CD4-positive, alpha-beta T cell treated with Interleukin-4 for 4 hours (primary cell): ENCODE results near the gene SLC1A2.

Experiments used
- DNase-seq: peaks from one replicate; pipeline ENCODE4 v3.0.0-alpha.2; 2020

SLC1A2 gene

GRCh38 chr11:35419184-35419829 is at the start of gene SLC1A2:
Gene SLC1A2 (minus strand): TSS chr11:35419558. CDS start chr11:35418966, 592 bp downstream.
- no peak for DNase-seq

GRCh38 chr11:35466058-35466457 is 46.7 kb upstream of the SLC1A2 start:
- DNase-seq: no peak

DNA sequence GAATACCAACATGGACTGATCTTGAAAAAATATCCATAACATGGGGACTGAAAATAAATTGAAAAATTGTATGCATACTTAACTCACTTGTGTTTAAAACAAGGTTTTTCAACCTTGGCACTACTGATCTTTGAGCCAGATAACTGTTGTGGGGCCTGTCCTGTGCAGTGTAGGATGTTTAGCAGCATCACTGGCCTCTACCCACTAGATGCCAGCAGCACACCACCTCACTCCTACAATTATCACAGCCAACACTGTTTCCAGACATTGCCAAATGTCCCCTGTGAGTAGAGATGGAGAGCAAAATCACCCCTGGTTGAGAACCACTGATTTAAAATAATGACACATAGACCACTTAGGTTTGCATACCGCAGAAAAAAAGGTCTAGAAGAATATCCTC is 45.0 kb upstream of the SLC1A2 start:
- DNase-seq: no peak

DNA sequence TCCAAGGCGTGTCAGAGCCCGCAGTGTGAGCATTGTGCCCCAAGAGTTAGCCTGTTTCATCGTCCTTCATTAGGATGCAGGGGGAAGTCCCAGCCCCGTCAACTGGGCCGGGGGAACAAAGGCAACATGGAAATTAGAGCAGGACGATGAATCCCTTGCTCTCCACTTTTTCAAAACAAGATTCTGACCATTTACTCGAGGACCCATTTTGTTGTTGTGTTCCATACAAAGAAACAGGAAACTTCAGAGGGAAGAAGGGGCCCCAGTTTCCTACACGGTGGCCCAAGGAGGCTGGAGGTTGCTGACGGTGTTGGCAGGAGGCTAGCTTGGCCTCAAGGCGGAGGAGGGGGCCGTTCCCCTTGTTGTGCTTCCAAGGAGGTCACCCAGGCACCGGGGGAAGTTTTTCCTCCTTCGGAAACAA is 44.0 kb upstream of the SLC1A2 start:
- no peak for DNase-seq

- no peak for DNase-seq
Measured at GRCh38 chr11:35461917-35462538, 42.7 kb upstream of the SLC1A2 start.

DNA sequence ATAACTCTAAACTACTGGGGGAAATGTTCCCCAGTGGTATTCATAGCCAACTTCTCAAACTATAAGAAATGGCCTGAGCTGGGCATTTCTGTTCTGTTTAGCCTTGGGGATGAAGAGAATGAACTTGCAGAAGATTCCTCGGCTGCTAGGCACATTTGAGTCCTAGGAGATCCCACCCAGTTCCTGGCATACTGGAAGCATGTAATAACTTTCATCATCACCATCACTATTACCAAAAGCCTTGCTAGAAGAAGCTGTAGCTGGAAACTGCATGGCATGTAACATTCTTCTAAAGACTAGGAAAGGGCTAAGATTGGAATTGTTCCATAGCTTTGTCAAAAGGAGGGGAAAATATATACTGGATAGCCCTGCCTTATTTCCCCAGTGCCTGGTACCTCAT is 40.1 kb upstream of the SLC1A2 start:
- DNase-seq: no peak

DNA sequence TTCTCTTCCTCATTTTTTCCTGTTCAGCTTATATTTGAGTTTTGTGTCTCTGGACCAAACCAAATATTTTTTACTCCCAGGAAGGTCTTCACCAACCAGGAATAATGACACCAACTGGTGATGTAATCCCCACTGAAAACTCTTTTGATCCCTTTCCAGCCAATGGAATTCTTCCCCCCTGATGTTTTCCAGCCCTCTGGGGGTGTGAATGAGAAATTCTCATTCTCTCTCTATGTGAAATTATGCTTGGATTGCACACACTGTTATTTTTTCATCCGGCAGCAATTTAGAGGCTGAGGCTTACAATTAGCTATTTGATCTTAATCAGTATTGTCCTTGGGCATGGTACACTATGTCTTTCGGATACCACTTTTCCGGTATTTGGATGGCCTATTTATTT is 39.5 kb upstream of the SLC1A2 start:
- no peak for DNase-seq

DNA sequence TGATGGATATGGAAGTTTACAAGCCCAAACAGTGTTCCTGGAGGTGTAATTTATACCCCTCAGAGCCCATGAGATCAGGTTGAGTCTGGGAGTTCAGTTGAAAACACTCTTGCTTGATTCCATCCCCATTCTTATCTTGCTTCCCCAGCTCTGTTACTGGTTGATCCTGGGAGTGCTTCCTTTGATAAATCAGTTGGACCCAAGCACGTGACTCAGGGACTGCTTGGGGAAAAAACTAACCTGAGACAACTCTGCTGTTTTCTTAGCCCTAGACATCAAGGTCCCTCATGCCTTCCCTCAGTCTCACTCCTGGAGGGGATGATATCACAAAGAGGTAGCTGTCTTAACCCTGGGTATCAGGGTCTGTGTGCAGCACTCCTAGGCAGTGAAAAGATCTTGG is 35.0 kb upstream of the SLC1A2 start:
- no peak for DNase-seq

DNA sequence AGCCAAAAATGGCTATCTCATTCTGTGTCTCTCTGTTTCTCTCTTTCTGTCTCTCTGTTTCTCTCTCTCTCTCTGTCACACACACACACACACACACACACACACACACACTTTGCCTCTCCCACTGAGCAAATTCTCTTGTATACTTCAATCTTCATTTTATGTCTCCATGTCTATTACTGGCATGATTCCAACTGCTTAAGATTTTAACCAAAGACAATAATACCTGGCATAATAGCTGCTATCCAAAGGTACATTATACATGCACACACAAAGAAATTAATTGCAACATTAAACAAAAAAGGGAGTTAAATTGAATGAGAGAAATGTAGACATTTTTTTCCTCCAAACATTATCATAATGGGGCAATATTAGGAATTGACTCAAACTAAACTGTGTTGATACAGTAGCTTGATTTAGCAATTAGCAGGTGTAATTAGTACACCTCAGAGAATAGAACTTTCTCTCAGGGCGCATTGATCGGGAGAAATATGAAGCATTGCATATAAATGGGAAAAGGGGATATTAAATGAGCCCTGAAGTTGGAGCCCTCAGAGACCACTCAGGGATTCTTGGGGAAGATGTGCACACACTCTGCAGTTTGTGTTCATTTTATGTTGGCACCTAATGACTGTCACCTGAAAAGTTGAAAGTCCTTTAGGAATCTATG is 17.4 kb upstream of the SLC1A2 start:
- no peak for DNase-seq

GRCh38 chr11:35433588-35433987 is 14.2 kb upstream of the SLC1A2 start:
- DNase-seq: no peak

DNA sequence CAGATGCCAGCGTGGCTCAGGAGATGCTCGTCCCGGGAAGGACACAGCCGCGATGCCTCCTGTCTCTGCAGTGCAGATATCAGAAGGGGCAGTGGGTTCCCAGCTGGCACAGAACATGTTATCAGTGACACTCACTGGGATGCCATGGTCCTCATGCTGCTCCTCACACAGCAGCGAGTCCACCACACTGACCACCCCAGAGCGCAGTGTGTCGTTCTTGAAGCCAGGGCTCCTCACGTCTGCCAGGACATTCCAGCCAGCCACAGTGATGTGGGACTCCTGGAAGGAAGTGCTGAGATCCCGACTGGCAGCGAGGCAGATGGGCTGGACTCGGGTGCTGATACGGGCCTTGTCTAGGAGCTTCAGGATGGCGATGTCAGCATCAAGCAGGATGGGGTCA is 13.1 kb upstream of the SLC1A2 start:
- no peak for DNase-seq

DNA sequence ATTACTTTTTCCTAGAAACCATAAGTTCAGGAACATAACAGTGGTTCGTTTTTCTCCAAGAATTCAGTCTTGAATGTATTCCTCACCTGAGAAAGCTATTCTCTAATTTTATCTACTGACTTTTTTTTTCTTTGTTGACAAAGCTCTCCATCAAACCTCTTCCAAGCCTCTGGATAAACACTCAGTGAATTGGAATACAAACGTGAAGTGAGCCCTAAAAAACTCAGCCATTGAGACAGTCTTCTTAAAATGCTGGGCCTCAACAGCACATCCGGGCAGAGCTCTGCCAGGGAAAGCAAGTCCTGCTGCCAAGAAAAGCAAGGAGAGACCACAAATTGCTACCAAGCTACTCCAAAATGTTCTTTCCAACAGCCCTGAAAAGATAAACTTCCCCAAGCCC is 7.7 kb upstream of the SLC1A2 start:
- no peak for DNase-seq

GRCh38 chr11:35426351-35426750 is 7.0 kb upstream of the SLC1A2 start:
- DNase-seq: no peak

DNA sequence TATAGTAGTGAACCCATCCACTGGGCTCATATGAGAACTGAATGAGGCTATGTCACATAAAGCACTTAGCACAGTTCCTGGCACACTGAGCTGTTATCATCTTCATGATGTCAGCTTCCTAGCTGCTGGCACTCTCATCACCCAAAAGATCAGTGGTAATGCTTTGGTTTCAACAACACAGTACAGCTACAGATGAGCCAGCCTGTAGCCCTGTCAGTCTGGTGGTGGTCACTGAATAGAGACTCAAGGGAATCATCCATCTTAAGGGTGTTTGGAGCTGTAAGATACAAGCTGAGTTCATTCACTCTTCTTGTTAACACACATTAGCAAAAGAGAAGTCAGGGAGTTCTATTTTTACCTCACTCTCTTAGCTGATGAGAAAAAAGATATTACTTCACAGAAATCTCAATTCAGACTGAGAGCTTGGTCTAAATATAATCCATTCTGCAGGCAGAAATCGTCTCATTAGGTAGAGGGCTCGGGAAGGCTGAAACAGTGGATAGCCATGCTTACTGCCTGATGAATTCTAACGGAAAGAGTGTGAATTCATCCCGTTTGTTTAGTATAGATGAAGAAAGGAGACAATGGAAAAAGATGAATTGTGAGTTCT is 6.3 kb upstream of the SLC1A2 start:
- DNase-seq: no peak

GRCh38 chr11:35424157-35424940 is 5.0 kb upstream of the SLC1A2 start:
- no peak for DNase-seq

DNA sequence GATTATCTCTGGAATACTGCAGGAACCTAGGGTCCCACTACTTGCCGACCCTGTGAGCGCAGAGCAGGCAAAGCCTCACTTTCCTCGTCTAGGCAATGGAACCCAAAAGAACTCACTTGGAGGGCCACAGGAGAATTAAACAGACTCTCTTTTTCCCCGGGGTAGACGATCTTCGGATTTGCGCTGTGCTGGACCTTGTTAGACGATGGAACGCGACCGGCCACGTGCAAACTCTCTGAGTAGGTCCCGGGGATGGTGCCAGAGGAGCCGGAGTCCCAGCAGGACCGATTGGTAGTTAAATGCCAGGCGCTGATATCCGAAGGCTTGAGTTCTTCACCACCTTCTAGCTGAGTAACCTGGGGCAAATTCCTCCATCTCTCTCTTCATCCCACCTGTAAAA is 1.0 kb upstream of the SLC1A2 start:
- no peak for DNase-seq

GRCh38 chr11:35419830-35420333 is 524 bp upstream of the SLC1A2 start:
- no peak for DNase-seq

DNA sequence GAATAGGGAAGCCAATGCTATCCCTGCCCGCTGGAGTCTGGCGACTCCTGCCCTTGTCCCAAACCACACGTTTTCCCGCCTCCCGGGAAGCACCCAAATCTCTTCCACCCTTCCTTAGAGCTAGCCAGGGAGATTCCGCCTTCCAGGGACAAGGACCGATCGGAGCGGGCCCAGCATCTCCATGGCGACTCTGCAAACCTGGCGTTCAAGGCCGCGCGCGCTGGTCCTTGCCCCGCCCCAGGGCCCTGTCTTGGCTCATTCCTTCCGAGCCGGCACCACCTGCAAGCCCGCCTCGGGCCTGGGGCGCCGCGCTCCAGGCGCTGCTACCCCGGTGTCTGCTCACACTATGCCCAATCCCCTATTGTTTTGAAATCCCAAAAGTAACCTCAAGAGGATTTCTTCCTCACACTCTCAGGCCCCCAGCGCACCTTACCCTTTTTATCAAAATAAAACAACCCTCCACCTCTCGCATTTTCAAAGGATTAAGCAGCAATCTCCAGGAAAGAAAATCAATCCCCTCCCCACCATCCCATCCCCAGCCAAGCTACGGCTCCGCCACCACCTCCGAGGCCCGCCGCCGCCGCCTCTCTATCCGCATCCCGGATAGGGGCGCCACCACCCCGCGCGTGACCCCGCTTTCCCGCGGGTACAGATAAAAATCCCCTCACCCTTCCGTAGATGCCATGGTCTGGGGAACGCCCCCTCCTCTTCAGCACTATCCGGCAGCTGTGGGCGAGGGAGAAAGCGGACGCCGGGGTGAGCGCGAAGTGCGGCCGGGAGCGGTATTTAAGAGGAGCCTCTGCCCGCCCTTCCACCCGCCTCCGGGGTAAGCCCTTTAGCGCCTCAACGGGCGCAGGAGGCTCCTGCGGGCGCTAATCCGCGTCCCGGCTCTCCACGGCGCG is 825 bp downstream of the SLC1A2 start:
- no peak for DNase-seq

- DNase-seq: no peak
Measured at GRCh38 chr11:35415487-35415886, 3.9 kb downstream of the SLC1A2 start.

DNA sequence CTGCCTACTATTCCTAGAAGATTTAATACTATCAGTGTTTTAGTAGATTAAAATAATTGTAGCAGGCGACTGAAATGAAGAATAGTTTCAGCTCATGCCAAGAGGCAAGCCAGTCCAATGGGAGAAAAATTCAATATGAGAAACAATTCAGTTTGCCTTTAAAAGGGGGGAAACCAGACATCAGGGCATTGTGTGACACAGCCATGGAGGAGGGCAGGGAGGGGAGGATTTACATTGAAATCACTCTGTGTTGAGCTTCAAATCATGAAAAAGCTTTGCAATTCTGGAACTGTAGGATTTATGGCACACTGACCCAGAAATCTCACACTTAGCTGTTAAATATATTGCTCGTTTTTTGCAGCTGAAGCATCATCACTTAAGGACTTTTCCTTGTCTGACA is 4.6 kb downstream of the SLC1A2 start:
- no peak for DNase-seq

- DNase-seq: no peak
Measured at GRCh38 chr11:35414311-35414710, 5.0 kb downstream of the SLC1A2 start.

DNA sequence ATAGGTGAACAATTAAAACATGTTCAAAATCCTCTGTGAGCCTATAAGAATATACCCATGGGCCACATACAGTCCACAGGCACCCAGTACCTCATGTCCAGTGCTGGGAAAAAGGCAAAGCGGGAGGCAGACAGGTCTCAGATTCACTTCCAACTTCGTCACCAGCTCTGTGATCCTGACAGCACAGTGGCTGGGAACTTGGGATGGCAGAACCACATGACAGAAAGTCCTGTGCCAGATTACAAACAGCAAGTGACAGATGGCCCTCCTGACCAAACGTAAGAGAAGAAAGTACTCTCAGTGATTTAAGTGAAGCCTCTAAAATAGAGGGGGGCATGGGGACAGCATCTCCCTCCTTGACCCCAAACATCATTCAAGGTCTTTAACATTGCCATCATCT is 5.8 kb downstream of the SLC1A2 start:
- no peak for DNase-seq
